C4-2B (cell line): ENCODE measurements around the gene AQP10.

Source experiments
- CTCF ChIP-seq: fragments of 450-650 bp; conservative IDR thresholded peaks from 2 replicates; pipeline ENCODE4 v1.5.1; 2017; ENCODE audit warnings: mild to moderate bottlenecking
- ZFX ChIP-seq: fragments of 450-650 bp; IDR thresholded peaks from 2 replicates; pipeline ENCODE4 v1.6.1; 2017

GRCh38 chr1:154306151-154306550, 14.7 kb upstream of the AQP10 start:
- TF ChIP-seq CTCF (no peak), ZFX (no peak)
